ENCODE measurements around the gene GALNT18.

DNA sequence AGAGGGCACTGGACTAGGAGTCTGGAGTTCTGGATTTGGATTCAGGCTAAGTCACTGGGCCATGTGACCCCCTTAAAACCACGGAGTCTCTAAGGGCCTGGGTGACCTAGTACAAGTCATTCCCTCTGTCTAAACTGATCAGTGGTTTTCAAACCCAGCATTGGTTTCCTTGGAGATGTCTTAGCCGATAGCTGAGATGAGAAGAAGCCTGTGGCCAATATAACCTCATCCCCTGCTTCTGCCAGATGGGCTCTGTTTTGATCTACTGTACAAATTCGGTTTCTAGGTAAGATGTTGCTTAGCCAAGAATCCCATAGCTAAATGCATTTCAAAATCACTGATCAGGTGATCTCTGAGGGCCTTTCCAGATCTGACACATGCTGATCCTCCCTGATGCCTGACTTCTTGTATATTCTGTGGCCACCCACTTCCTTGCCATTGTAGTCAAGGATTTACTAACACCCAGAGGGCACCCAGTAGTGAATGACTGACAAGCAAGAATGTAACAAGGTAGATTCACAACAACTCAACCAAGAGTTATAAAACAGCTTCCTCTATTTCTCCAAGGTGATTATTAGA, 53.1 kb downstream of the GALNT18 start:
- no peak for TF ChIP-seq CTCF (conservative IDR thresholded peaks at IDR 0.05; ENCODE audit: low read length)
- no peak for TF ChIP-seq EZH2phosphoT487 (IDR thresholded peaks at IDR 0.05; ENCODE audit: borderline replicate concordance, low read depth, low read length)

All from OCI-LY7 (cell line).